GM11168 (cell line): ENCODE results near the gene CFDP1.
"Not testable (repeated sequence)": the region's sequence is repeated elsewhere in the genome, so short reads cannot be mapped to it uniquely, and the experiment has no call there.

Experiments
- in situ Hi-C: fragments of 300-500 bp; cut with MboI; formaldehyde crosslinking; loops from one replicate; pipeline ENCODE4 v1.12.0; 2022; ENCODE audit warnings: low sequenced_read_pairs; ENCODE audit not compliant: unreplicated experiment

CFDP1 gene

DNA sequence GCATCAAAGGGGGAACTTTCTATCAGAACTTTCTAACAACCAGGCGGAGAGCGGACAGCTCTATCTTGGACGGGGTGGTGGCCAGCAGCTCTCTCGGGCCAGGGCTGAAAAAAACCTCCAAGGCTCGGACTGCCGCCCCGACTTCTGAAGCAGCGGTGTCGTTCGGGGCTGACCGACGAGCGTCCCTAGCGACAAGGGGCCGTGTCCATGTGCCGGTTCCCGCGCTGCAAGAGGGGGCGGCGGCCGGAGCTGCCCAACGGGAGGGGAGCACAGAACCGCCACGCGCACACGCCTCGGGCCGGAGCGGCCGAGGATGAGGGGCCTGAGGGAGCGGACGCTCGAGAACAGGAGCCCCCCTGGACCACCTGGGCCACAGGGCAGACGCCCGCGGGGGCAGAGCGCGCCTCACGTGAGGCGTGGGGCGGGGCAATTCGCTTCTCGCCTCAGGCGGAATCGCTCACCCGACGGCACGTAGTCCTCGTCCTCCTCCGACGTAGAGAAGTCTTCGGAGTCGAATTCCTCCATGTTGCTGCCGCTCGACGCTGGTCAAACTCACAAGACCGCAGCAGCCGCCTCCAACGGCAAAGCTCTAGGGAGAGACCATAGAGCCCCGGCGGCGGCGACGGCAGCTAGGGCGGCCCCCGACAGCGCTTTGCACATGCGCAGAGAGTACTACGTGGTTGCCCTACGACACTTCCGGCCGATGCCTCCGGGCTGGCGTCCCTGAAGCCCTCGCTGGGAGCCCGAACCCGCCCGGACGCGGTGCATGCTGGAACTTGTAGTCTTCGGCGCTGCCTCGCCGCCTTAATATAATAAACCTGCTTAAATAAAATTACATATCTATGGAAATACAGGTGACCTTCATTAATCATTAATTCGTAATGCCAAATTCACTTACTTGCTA lies at the start of gene CFDP1:
TSS of gene CFDP1 (minus strand) at position 676 of the 904 bp plus-strand sequence. CDS start at position 525, 151 bp downstream.
- in situ Hi-C loops, result no loop called here

DNA sequence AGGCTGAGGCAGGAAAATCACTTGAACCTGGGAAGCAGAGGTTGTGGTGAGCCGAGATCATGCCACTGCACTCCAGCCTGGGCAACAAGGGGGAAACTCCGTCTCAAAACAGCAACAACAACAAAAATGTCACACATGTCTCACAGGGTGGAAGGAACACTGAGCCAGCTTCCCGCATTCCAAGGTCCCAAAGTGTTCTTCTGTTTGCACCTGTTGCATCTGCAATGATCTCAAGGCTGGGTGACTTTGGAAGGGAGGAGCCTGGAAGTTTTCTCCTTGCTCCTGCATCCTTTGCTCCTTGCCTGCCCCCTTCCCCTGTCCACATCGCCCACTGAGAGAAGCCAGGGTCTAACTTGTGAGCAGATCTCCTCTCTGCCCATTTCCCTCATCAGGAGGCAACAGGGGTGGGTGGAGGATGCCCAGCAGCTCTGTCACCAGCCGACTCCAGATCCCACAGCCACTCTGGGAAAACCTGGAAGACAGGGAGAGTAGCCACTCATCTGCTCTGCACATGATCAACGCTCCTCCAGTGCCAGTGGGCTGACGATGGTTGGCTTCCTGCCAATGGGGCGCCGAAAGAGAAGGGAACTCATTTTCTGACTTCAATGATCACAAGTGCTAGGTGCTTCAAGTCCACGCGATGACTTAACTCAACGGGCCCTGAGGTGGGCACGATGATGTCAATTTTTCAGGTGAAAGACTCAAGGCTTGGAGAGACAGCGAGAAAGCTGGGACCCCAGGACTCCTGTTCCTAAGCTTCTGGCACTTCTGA lies 49.3 kb upstream of the CFDP1 start:
- in situ Hi-C loops, result no loop called here

DNA sequence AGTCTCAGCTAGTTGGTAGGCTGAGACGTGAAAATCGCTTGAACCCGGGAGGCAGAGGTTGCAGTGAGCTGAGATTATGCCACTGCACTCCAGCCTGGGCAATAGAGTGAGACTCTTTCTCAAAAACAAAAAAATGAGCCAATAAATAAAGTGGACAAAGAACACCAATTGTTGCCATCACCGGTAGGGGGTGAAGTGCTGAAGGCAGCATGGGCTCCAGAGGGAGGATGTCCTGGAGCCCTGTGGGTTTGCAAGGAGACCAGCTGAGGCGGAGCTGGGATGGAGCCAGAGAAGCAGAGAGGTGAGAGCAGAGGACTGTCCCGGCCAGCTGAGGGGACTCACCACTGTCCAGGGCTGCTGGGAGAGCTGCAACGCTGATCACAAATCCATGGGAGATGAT lies 48.2 kb upstream of the CFDP1 start:
- in situ Hi-C loops, result no loop called here

- in situ Hi-C loops, result loop anchor here (10.0 kb wide), 1 partner anchor 285 kb away; no protein-coding TSS in a partner anchor
Observed at GRCh38 chr16:75479421-75479990, 46.2 kb upstream of the CFDP1 start.

DNA sequence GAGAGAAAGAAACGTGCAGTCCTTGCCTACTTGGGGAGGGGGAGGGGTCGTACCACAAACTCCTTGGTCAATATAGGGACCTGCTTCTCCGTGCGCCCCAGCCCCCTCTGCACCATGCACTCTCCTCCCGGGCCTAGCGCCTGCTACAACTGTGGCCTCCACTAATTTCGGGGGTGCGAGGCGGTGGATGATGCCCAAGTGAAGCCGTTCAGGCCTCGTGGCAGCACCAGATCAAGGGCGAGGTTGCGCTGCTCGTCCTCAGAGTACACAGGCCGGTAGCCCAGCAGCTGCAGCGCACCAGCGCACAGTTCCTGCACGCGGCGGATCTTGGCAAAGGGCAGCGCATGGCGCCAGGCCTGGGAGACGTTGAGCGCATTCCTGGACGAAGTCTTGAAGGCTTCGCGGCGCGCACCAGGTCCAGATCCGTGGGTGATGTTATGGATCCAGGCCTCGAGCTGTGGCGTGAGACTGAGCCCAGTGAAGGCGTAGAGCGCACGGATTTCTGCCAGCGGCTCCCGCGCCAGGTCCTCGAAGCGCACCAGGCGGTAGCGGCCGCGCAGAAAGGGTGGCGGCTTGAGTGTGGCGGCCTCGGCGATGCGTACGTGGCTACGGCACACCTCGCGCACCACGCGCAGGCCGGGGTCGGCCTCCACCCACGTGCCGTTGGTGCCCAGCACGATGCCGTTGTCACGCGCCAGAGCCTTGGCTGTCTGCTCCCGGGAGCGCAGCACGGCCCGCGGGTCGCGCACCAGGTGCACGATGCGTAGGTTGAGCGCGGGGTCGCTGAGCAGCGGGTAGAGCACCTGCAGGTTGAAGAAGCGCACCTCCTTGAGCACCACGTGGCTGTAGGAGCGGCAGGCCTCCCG lies 45.4 kb upstream of the CFDP1 start:
- in situ Hi-C loops, result loop anchor here (10.0 kb wide), 1 partner anchor 286 kb away; no protein-coding TSS in a partner anchor

DNA sequence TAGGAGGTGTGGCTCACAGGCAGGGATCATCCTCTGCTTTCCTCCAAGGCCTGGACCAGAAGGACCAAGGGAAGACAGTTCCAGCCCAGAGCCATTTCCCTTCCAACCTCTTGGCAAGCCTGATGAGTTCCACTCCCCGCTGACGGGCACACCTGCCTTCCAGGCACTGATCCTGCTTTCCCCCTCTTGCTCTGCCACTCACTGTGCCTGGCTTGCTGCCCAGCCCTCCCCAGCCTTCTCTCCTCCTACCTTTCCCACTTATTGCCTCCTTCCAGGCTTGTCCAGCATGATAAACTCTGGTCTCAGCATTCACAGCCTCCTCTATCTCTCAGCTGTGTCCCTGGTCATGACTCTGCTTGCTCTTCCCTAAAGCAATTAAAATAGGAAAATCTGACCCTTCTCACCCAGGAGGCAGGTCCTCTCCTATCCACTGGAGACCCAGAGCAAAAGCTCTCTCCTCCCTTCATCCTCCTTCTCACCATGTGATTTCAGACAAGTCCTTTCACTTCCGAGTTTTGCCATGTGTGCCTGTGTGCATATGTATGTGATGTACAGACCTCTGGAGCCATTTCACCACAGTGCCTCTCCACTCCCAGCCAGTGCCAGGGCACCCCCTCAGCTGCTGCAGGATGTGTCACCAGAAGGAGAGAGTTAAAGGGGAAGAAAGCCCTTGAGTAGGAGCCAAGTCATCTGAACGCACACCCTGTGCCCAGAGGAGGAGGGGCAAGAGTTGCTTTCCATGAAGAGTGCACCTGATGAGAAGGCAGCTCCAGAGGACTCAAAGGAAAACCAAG lies 44.6 kb upstream of the CFDP1 start:
- in situ Hi-C loops, result loop anchor here (10.0 kb wide), 1 partner anchor 287 kb away; no protein-coding TSS in a partner anchor

DNA sequence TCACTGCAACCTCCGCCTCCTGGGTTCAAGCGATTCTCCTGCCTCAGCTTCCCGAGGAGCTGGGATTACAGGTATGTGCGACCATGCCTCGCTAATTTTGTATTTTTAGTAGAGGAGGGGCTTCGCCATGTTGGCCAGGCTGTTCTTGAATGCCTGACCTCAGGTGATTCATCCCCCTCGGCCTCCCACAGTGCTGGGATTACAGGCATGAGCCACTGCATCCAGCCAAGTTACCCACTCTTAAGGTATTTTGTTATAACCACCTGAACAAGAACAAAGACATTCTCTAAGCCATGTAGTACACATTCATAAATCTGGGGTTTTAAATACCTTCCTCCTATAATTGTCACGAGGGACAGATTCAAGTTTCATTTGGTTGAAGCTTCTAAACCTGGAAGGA lies 43.5 kb upstream of the CFDP1 start:
- in situ Hi-C loops, result loop anchor here (10.0 kb wide), 1 partner anchor 288 kb away; no protein-coding TSS in a partner anchor

DNA sequence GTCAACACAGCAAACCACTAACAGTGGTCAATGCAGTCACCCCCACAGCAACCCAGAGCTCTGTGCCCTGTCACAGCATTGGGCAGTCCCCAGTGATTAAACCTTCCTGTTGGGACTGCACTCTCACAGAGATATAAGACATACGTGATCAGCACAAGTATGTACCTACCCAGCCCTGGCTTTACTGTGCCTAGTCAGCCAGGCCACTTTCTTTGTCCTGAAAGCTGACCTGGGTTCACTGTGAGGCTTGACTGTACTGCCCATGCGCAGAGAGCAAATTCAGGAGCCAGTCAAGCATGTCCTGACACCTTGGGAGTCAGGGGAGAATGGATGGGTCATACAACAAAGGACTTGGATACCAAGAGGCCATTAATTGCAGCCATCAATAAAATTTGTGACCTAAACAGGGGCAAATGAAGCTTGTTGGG lies 42.1 kb upstream of the CFDP1 start:
- in situ Hi-C loops, result loop anchor here (10.0 kb wide), 1 partner anchor 289 kb away; no protein-coding TSS in a partner anchor

DNA sequence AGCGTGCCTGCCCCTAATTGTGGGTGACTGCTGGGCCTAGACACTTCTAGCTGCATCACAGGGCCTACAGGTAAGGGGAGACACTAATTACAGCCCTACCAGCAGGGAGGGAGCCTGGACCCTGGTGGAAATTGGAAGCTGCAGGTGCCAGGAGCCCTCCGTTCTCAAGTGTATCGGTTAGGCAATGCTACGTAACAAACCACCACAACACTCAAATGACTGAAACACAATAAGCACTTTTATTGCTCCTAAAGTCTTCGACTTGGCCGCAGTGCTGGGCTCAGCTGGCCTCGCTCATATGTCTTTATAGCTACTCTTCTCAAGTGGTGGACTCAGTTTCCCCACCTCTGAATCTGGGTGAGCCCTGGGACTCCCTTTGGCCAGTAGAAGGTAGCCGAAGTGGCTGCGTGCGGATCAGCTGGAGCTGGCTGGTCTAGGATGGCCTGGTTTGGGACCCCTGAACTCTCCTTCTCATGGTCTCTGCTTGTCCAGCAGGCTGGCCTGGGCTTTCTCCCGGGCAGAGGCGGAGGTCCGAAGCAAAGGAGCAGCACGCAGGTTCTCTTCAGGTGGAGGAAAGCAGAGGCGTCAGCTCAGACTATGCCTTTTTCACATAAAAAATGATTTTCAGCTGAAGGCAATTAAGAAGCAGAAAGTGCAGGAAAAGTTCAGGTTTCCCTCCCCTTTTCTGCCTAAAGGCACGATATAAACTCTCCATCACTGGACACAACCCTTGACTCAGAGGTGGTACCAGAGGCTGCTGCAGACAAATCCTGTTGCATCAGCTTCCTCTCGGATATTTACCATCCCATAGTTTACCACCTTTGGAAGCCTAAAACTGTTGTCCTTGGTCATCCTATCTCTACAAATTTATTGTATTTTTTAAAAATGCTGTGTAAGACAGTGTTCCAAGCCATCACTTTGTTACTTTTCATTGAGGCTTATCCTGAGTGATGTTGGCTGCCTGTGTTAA lies 39.9 kb upstream of the CFDP1 start:
- in situ Hi-C loops, result loop anchor here (10.0 kb wide), 1 partner anchor 292 kb away; no protein-coding TSS in a partner anchor

DNA sequence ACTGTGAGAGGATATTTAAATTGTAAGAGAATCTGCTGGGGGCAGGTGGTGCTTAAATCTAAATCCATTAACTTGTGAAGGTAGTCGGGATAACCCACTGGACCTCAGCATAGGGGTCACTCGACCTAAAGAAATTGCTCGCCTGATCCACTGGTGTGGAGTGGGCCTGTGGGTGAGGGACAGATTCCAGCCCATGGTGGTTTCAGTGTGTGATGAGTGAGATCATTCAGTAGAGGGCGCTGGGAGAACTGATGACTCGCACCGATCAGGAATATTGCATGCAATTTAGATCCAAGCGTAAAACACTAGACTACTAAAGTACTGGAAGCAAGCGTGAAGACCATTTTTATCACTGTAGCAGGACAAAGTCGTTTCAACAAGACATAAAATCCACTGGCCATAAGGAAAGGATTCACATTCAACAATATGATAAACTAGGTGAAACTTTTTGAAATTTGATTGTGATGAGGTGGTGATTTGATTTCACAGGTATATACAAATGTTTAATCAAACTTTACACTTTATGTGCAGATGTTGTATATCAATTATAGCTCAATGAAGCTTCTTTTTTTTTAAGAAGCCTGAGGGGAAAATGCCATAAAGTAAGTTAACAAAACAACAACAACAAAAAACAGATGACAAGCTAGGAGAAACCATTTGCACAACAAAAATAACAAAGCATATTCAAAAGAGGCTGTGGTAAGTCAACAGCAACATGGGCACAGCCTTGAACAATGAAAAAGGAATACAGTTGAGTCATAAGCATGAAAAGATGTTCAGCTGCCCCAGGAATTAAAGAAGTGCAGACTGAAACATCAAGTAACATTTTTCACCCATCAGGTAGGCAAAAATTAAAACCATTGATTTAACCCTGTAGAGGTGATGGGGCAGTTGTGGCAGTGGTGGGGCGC lies 38.7 kb upstream of the CFDP1 start:
- in situ Hi-C loops, result loop anchor here (10.0 kb wide), 1 partner anchor 293 kb away; no protein-coding TSS in a partner anchor

- in situ Hi-C loops, result no loop called here
Observed at GRCh38 chr16:75466760-75467159, 33.5 kb upstream of the CFDP1 start.

GRCh38 chr16:75464122-75464918 lies 31.0 kb upstream of the CFDP1 start, which contains the start of gene TMEM170A:
TMEM170A (minus strand) TSS chr16:75464689; CDS start chr16:75464600, 89 bp downstream.
- in situ Hi-C loops, result no loop called here

GRCh38 chr16:75463389-75464121 lies 30.3 kb upstream of the CFDP1 start:
- in situ Hi-C loops, result not testable (repeated sequence)

- in situ Hi-C loops, result no loop called here
Observed at GRCh38 chr16:75462806-75463205, 29.5 kb upstream of the CFDP1 start.

DNA sequence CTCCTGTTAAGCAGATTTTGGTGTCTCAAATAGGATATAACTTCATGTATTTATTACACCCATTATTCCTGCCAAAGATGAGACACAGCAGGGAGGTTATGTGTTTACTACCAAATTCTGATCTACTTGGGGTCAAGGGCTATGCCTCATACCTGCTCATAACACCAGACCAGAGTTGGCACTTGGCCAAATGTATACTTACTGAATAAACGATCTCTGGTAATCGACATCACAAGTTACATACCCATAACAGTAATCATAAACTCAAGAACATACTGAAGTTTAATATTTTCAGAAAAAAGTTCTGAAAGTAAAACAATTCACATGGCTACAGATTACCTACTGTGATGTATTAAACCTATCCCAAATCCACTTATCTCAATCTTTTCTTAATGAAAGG lies 28.3 kb upstream of the CFDP1 start:
- in situ Hi-C loops, result no loop called here
